Fibroblast of skin of abdomen (primary cell): Measurements from ENCODE around the gene UBN1.
A peak's percentile ranks its signal among the peaks of the same experiment; 100 is the strongest.
"Not testable (repeated sequence)": the region's sequence is repeated elsewhere in the genome, so short reads cannot be mapped to it uniquely, and the experiment has no call there.

Source experiments
- DNase-seq: peaks from one replicate; pipeline ENCODE4 v3.0.0-alpha.2; 2013

Gene UBN1

GRCh38 chr16:4911970-4912386 is 64.7 kb downstream of the UBN1 start:
- peak; percentile 14 for DNase-seq

- no peak for DNase-seq
These were observed 66.0 kb downstream of the UBN1 start for GRCh38 chr16:4913130-4913773.

GRCh38 chr16:4913774-4914525 is 66.7 kb downstream of the UBN1 start:
- no peak for DNase-seq

- no peak for DNase-seq
These were observed 67.4 kb downstream of the UBN1 start for GRCh38 chr16:4914528-4915225.

GRCh38 chr16:4915226-4915761 is 68.0 kb downstream of the UBN1 start:
- peak; percentile 78 for DNase-seq

GRCh38 chr16:4917117-4917516 is 69.8 kb downstream of the UBN1 start:
- DNase-seq: peak; percentile 54

GRCh38 chr16:4918781-4919251 is 71.5 kb downstream of the UBN1 start:
- no peak for DNase-seq

GRCh38 chr16:4920826-4921225 is 73.5 kb downstream of the UBN1 start:
- no peak for DNase-seq

- DNase-seq: no peak
These were observed 75.6 kb downstream of the UBN1 start for GRCh38 chr16:4922721-4923342.

GRCh38 chr16:4923853-4924252 is 76.6 kb downstream of the UBN1 start:
- DNase-seq: no peak

- no peak for DNase-seq
These were observed 77.5 kb downstream of the UBN1 start for GRCh38 chr16:4924593-4925292.

- DNase-seq: no peak
These were observed 78.0 kb downstream of the UBN1 start for GRCh38 chr16:4925293-4925607.

- DNase-seq: no peak
These were observed 78.5 kb downstream of the UBN1 start for GRCh38 chr16:4925791-4926190.

- no peak for DNase-seq
These were observed 79.6 kb downstream of the UBN1 start for GRCh38 chr16:4926928-4927327.

- DNase-seq: no peak
These were observed 80.4 kb downstream of the UBN1 start for GRCh38 chr16:4927661-4928060.

- no peak for DNase-seq
These were observed 80.9 kb downstream of the UBN1 start for GRCh38 chr16:4928227-4928626.

GRCh38 chr16:4929619-4930018 is 82.3 kb downstream of the UBN1 start:
- not testable (repeated sequence) for DNase-seq

GRCh38 chr16:4931381-4931780 is 84.1 kb downstream of the UBN1 start:
- DNase-seq: no peak
